ENCODE results near the gene PCCB. TPM values are rescaled to one million over a fixed set of nuclear protein-coding genes. Genes with fewer than 3 reads are reported as not detected.

Gene PCCB
- total RNA-seq, 1 donor from 2014 or later, result 106 TPM

DNA sequence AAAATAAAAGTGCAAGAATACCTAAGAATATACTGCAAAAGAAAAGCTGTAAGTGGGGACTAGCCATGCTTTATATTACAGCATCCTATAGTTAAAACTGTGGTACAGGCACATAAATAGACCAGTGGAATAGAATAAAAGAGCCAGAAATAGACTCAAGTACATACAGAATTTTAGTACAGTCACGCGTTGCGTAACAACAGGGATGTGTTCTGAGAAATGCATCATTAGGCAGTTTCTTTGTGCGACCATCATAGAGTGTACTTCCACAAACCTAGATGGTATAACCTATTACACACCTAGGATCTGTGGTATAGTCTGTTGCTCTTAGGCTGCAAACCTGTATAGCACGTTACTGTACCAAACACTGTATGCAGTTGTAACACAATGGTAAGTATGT lies 61.8 kb downstream of the PCCB start:
- Histone ChIP-seq H3K36me3 (peaks cover 20% of the 10 kb centered on the region), H3K27ac (replicated peaks) (no peak overlapping the region), H3K9me3 (replicated peaks) (no peaks in the 10 kb centered on the region), H3K4me3 (no peak overlapping the region), H3K4me1 (no peaks in the 10 kb centered on the region), H3K27me3 (ENCODE audit: low read depth) (no peaks in the 10 kb centered on the region)
- intact Hi-C loops (cut with micrococcal nuclease), result no loop called here
- no peak for DNase-seq
- no peak for TF ChIP-seq CTCF (IDR thresholded peaks at IDR 0.05; ENCODE audit: borderline replicate concordance)

DNA sequence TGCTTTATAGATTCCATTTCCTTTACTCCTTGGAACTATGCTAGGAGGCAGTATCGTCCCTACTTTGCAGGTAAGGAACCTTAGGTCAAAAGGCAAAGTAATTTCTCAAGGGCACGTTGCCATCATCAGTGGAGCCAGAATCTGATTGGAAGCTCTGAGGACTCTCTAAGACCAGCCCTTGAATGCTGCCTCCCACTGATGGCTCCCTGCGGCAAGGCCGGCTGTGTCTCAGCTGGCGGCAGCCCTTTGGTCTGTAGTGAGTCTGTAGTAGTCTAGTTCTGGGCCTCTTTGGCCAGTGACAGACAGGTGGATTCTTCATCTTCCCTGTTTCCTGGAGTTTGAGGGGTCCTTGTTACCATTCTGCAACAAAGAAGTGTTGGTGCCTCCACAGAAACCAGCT lies 76.2 kb downstream of the PCCB start:
- no peak for DNase-seq
- Histone ChIP-seq H3K27ac (replicated peaks) (no peak overlapping the region), H3K27me3 (ENCODE audit: low read depth) (no peaks in the 10 kb centered on the region), H3K9me3 (replicated peaks) (peaks cover 29% of the 10 kb centered on the region), H3K4me1 (no peaks in the 10 kb centered on the region), H3K4me3 (no peak overlapping the region), H3K36me3 (peaks cover 93% of the 10 kb centered on the region)
- intact Hi-C loops (cut with micrococcal nuclease), result no loop called here
- TF ChIP-seq CTCF (IDR thresholded peaks at IDR 0.05; ENCODE audit: borderline replicate concordance), result no peak

DNA sequence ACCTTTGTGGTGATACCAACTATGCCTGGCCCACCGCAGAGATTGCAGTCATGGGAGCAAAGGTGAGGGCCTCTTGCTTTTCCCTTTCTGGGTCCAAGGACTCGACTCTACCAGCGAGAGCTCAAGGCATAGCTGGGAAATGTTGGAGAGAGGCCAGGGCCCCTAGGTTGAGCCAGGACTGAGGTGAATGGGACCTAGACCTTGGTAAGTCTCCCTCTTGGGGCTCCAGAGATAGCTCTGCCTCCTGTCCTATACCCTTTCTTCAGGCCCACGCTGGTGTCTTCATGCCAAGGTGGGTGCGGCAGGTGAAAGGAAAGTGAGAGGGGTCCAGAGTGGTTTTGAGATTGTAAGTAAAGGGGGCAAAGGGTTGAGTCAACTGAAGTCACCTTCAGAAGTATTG lies 77.5 kb downstream of the PCCB start:
- Histone ChIP-seq H3K36me3 (peaks cover 84% of the 10 kb centered on the region), H3K27ac (replicated peaks) (no peak overlapping the region), H3K4me1 (no peaks in the 10 kb centered on the region), H3K4me3 (no peak overlapping the region), H3K27me3 (ENCODE audit: low read depth) (no peaks in the 10 kb centered on the region), H3K9me3 (replicated peaks) (peaks cover 16% of the 10 kb centered on the region)
- DNase-seq, result no peak
- intact Hi-C loops (cut with micrococcal nuclease), result no loop called here
- TF ChIP-seq CTCF (IDR thresholded peaks at IDR 0.05; ENCODE audit: borderline replicate concordance), result no peak

DNA sequence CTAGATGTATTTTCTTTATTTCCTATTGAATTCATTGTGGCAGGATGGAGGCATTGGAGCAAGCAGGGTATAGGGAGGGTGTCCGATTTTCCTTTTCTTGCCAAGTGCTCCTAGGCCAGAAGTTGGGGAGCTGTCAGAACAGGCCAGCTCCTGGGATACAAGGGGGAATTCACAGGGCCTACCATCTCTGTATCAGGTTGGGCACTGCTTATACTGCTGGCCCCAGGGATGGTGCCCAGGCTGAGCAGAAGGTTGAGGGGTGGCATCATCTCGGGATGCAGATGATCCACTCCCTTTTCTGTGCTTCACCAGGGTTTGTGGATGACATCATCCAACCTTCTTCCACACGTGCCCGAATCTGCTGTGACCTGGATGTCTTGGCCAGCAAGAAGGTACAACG lies 79.5 kb downstream of the PCCB start:
- H3K4me1 ChIP-seq, result no peaks in the 10 kb centered on the region
- H3K4me3 ChIP-seq, result no peak overlapping the region
- intact Hi-C loops (cut with micrococcal nuclease), result no loop called here
- TF ChIP-seq CTCF (IDR thresholded peaks at IDR 0.05; ENCODE audit: borderline replicate concordance), result no peak
- H3K27ac ChIP-seq (replicated peaks), result no peak overlapping the region
- no peaks in the 10 kb centered on the region for H3K9me3 ChIP-seq (replicated peaks)
- H3K27me3 ChIP-seq (ENCODE audit: low read depth), result no peaks in the 10 kb centered on the region
- peaks cover 82% of the 10 kb centered on the region for H3K36me3 ChIP-seq
- DNase-seq, result no peak

- H3K4me1 ChIP-seq, result no peaks in the 10 kb centered on the region
- no peaks in the 10 kb centered on the region for H3K9me3 ChIP-seq (replicated peaks)
- intact Hi-C loops (cut with micrococcal nuclease), result no loop called here
- H3K27me3 ChIP-seq (ENCODE audit: low read depth), result no peaks in the 10 kb centered on the region
- DNase-seq, result no peak
- TF ChIP-seq CTCF (IDR thresholded peaks at IDR 0.05; ENCODE audit: borderline replicate concordance), result no peak
- no peak overlapping the region for H3K27ac ChIP-seq (replicated peaks)
- H3K36me3 ChIP-seq, result peaks cover 80% of the 10 kb centered on the region
- no peak overlapping the region for H3K4me3 ChIP-seq
These were observed 80.8 kb downstream of the PCCB start for GRCh38 chr3:136330900-136331299.

DNA sequence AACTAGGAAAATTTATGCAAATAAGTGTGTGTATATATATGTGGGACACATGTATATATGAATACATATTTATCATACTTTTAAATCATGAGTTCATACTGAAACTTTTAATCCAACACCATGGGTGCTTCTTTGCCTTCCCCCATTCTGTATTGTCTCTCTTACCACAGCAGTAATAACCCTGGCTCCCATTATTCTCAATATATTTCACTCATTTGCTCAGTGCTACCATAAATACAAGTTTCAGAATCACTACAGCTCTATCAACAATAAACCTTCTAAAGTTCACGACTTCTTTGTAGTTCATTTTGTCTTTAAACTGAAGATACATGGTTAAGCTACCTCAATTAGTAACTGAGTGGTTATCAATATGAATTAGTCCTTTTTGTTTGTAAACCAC lies 82.2 kb downstream of the PCCB start:
- intact Hi-C loops (cut with micrococcal nuclease), result no loop called here
- no peak overlapping the region for H3K27ac ChIP-seq (replicated peaks)
- no peaks in the 10 kb centered on the region for H3K9me3 ChIP-seq (replicated peaks)
- no peak overlapping the region for H3K4me3 ChIP-seq
- no peak for DNase-seq
- TF ChIP-seq CTCF (IDR thresholded peaks at IDR 0.05; ENCODE audit: borderline replicate concordance), result no peak
- no peaks in the 10 kb centered on the region for H3K27me3 ChIP-seq (ENCODE audit: low read depth)
- no peaks in the 10 kb centered on the region for H3K4me1 ChIP-seq
- peaks cover 79% of the 10 kb centered on the region for H3K36me3 ChIP-seq
